SK-N-SH treated with all-trans-retinoic acid at 6 μM for 48 hours (cell line): ENCODE data around the gene CDCP1.
A peak's percentile ranks its signal among the peaks of the same experiment; 100 is the strongest.

Experiments used
- ATAC-seq: fragments of 200-7000 bp; cut with Tn5 transposase; 3 replicates; pipeline ENCODE4 v1.9.1; 2020; ENCODE audit warnings: mild to moderate bottlenecking, moderate library complexity
- ARNTL ChIP-seq: fragments of 450-650 bp; formaldehyde crosslinking; IDR thresholded peaks from 2 replicates; pipeline ENCODE4 v1.5.0; 2020; ENCODE audit warnings: low read depth, mild to moderate bottlenecking, moderate library complexity, borderline replicate concordance
- BACH2 ChIP-seq: fragments of 250-450 bp; sonication (Bioruptor Pico); IDR thresholded peaks from 2 replicates; pipeline ENCODE4 v1.9.0; 2021; ENCODE audit warnings: mild to moderate bottlenecking, borderline replicate concordance
- CREB5 ChIP-seq: fragments of 250-450 bp; sonication (Bioruptor Pico); IDR thresholded peaks from 2 replicates; pipeline ENCODE4 v1.5.1; 2020; ENCODE audit warnings: low read depth, mild to moderate bottlenecking, moderate library complexity
- CSDC2 ChIP-seq: fragments of 250-450 bp; sonication (Bioruptor Pico); IDR thresholded peaks from 2 replicates; pipeline ENCODE4 v1.5.0; 2020; ENCODE audit warnings: mild to moderate bottlenecking, moderate library complexity
- GLIS3 ChIP-seq: fragments of 250-450 bp; sonication (Bioruptor Pico); IDR thresholded peaks from 2 replicates; pipeline ENCODE4 v1.5.0; 2020; ENCODE audit warnings: mild to moderate bottlenecking, moderate library complexity
- ISL1 ChIP-seq: fragments of 250-450 bp; sonication (Bioruptor Pico); IDR thresholded peaks from 2 replicates; pipeline ENCODE4 v2.1.2; 2022; ENCODE audit warnings: mild to moderate bottlenecking, moderate library complexity
- OSR1 ChIP-seq: fragments of 250-450 bp; sonication (Bioruptor Pico); IDR thresholded peaks from 2 replicates; pipeline ENCODE4 v1.8.0; 2022; ENCODE audit warnings: moderate library complexity, mild to moderate bottlenecking, inconsistent platforms
- POU6F1 ChIP-seq: fragments of 250-450 bp; sonication (Bioruptor Pico); IDR thresholded peaks from 2 replicates; pipeline ENCODE4 v1.8.0; 2021; ENCODE audit warnings: low read depth, mild to moderate bottlenecking, moderate library complexity, borderline replicate concordance
- PPARA ChIP-seq: fragments of 250-450 bp; sonication (Bioruptor Pico); IDR thresholded peaks from 2 replicates; pipeline ENCODE4 v1.5.0; 2020; ENCODE audit warnings: mild to moderate bottlenecking, borderline replicate concordance
- RARB ChIP-seq: fragments of 250-450 bp; sonication (Bioruptor Pico); IDR thresholded peaks from 2 replicates; pipeline ENCODE4 v1.8.0; 2021; ENCODE audit warnings: mild to moderate bottlenecking, moderate library complexity
- SNAI2 ChIP-seq: fragments of 250-450 bp; sonication (Bioruptor Pico); IDR thresholded peaks from 2 replicates; pipeline ENCODE4 v1.5.0; 2020; ENCODE audit warnings: mild to moderate bottlenecking, moderate library complexity
- TCF4 ChIP-seq: fragments of 250-450 bp; sonication (Bioruptor Pico); IDR thresholded peaks from 2 replicates; pipeline ENCODE4 v1.8.0; 2021; ENCODE audit warnings: mild to moderate bottlenecking, moderate library complexity, borderline replicate concordance
- TOX ChIP-seq: fragments of 250-450 bp; sonication (Bioruptor Pico); IDR thresholded peaks from 2 replicates; pipeline ENCODE4 v1.8.0; 2021; ENCODE audit warnings: mild to moderate bottlenecking, moderate library complexity, borderline replicate concordance
- ZC3H10 ChIP-seq: fragments of 250-450 bp; sonication (Bioruptor Pico); IDR thresholded peaks from 2 replicates; pipeline ENCODE4 v1.5.1; 2021; ENCODE audit warnings: mild to moderate bottlenecking, moderate library complexity
- ZFP3 ChIP-seq: fragments of 250-450 bp; sonication (Bioruptor Pico); IDR thresholded peaks from 2 replicates; pipeline ENCODE4 v1.5.0; 2020; ENCODE audit warnings: mild to moderate bottlenecking, moderate library complexity
- ZFP30 ChIP-seq: fragments of 450-650 bp; formaldehyde crosslinking; IDR thresholded peaks from 2 replicates; pipeline ENCODE4 v1.5.0; 2022; ENCODE audit warnings: mild to moderate bottlenecking, moderate library complexity
- ZNF565 ChIP-seq: fragments of 450-650 bp; formaldehyde crosslinking; conservative IDR thresholded peaks from 2 replicates; pipeline ENCODE4 v1.5.0; 2020; ENCODE audit warnings: low read depth, mild to moderate bottlenecking, moderate library complexity
- ZNF70 ChIP-seq: fragments of 450-650 bp; formaldehyde crosslinking; IDR thresholded peaks from 2 replicates; pipeline ENCODE4 v1.5.0; 2020; ENCODE audit warnings: mild to moderate bottlenecking, moderate library complexity
- ZNF8 ChIP-seq: fragments of 450-650 bp; formaldehyde crosslinking; IDR thresholded peaks from 2 replicates; pipeline ENCODE4 v1.5.0; 2020; ENCODE audit warnings: mild to moderate bottlenecking, moderate library complexity
- TF ChIP-seq, protein P1 (sequence below): fragments of 250-450 bp; sonication (Bioruptor Pico); IDR thresholded peaks from 2 replicates; pipeline ENCODE4 v1.8.0; 2020; ENCODE audit warnings: mild to moderate bottlenecking, moderate library complexity, borderline replicate concordance
- TF ChIP-seq, protein P2 (sequence below): fragments of 250-450 bp; sonication (Bioruptor Pico); IDR thresholded peaks from 2 replicates; pipeline ENCODE4 v1.5.1; 2021; ENCODE audit warnings: mild to moderate bottlenecking, moderate library complexity

The CDCP1 gene

DNA sequence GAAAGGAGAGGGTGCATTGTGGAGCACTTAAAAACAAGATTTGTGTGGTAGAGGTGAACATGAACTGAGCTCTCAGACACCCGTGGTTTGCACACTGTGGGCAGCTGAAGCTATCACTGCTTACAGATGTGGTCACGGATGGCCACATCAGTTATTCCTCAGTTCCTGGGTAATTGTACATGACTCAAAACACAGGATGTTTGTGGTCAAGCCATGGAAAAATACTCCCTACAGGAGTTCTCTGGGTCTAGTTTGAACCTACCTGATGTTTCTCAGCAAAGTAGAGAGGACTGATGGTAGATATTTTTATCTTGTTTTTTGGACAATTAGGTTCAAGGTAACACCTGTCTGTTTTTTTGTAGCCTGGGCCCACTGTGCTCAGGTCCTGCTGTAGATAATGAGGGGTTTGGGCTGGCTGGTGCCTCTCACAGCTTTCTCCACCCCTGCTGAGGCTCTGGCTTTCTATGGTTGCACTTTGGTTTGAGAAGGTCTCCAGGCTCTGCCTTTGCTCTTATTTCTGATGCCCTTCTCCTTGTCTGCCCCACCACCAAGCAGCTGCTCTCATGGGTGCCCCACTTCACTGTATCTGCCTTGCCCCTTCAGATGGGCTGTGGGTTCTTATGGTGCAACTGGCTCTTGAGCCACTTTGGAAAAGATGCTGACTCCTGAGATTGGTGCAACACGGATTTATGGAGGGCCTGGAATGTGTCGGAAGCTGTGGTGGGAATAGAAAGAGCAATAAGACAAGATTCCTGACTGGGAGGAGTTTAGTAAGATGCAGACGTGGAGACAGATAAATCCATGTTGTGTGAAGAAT, 40.1 kb downstream of the CDCP1 start:
- no peak for TF ChIP-seq CREB5 (CRISPR knock-in tag)
- TF ChIP-seq RARB: no peak
- TF ChIP-seq ZNF8 (CRISPR knock-in tag): no peak
- no peak for TF ChIP-seq ARNTL (CRISPR knock-in tag)
- no peak for TF ChIP-seq ISL1 (CRISPR knock-in tag)
- no peak for TF ChIP-seq BACH2 (CRISPR knock-in tag)
- no peak for TF ChIP-seq OSR1 (CRISPR knock-in tag)
- TF ChIP-seq PPARA (CRISPR knock-in tag): no peak
- TF ChIP-seq, protein P1, sequence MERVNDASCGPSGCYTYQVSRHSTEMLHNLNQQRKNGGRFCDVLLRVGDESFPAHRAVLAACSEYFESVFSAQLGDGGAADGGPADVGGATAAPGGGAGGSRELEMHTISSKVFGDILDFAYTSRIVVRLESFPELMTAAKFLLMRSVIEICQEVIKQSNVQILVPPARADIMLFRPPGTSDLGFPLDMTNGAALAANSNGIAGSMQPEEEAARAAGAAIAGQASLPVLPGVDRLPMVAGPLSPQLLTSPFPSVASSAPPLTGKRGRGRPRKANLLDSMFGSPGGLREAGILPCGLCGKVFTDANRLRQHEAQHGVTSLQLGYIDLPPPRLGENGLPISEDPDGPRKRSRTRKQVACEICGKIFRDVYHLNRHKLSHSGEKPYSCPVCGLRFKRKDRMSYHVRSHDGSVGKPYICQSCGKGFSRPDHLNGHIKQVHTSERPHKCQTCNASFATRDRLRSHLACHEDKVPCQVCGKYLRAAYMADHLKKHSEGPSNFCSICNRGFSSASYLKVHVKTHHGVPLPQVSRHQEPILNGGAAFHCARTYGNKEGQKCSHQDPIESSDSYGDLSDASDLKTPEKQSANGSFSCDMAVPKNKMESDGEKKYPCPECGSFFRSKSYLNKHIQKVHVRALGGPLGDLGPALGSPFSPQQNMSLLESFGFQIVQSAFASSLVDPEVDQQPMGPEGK (CRISPR knock-in tag): no peak
- no peak for TF ChIP-seq SNAI2
- TF ChIP-seq ZC3H10 (CRISPR knock-in tag): no peak
- peak; percentile 71 for ATAC-seq

GRCh38 chr3:45104715-45105711, 41.2 kb downstream of the CDCP1 start:
- TF ChIP-seq ZNF70 (CRISPR knock-in tag) (no peak), BACH2 (CRISPR knock-in tag) (no peak), ZNF565 (no peak), SNAI2 (no peak), ARNTL (CRISPR knock-in tag) (no peak), PPARA (CRISPR knock-in tag) (no peak), OSR1 (CRISPR knock-in tag) (no peak)
- TF ChIP-seq, protein P2, sequence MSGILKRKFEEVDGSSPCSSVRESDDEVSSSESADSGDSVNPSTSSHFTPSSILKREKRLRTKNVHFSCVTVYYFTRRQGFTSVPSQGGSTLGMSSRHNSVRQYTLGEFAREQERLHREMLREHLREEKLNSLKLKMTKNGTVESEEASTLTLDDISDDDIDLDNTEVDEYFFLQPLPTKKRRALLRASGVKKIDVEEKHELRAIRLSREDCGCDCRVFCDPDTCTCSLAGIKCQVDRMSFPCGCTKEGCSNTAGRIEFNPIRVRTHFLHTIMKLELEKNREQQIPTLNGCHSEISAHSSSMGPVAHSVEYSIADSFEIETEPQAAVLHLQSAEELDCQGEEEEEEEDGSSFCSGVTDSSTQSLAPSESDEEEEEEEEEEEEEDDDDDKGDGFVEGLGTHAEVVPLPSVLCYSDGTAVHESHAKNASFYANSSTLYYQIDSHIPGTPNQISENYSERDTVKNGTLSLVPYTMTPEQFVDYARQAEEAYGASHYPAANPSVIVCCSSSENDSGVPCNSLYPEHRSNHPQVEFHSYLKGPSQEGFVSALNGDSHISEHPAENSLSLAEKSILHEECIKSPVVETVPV: no peak
- TF ChIP-seq, protein P1 (CRISPR knock-in tag): no peak
- ATAC-seq: no peak; the same call in 2 of the 3 replicates

GRCh38 chr3:45103753-45104714, 42.1 kb downstream of the CDCP1 start:
- ATAC-seq: no peak
- no peak for TF ChIP-seq ZNF70 (CRISPR knock-in tag)
- TF ChIP-seq BACH2 (CRISPR knock-in tag): no peak
- no peak for TF ChIP-seq GLIS3
- TF ChIP-seq, protein P2: no peak
- TF ChIP-seq CSDC2 (CRISPR knock-in tag): no peak
- TF ChIP-seq RARB: no peak
- no peak for TF ChIP-seq ZC3H10 (CRISPR knock-in tag)
- TF ChIP-seq TOX: no peak
- no peak for TF ChIP-seq PPARA (CRISPR knock-in tag)
- no peak for TF ChIP-seq ZFP3 (CRISPR knock-in tag)
- TF ChIP-seq OSR1 (CRISPR knock-in tag): no peak
- TF ChIP-seq ZNF565: no peak
- no peak for TF ChIP-seq TCF4 (CRISPR knock-in tag)
- no peak for TF ChIP-seq POU6F1
- no peak for TF ChIP-seq ARNTL (CRISPR knock-in tag)
- TF ChIP-seq ZFP30 (CRISPR knock-in tag): no peak
